ENCODE results near the gene FRMD8.

FRMD8 gene

GRCh38 chr11:65383778-65384177 is 2.7 kb upstream of the FRMD8 start:
- no peak overlapping the region for H3K4me3 ChIP-seq (ENCODE audit: low read depth, low read length)
- in situ Hi-C loops (cut with HindIII; ENCODE audit: low sequenced_read_pairs), result no loop called here
- DNase-seq (ENCODE audit: low read depth), result no peak
- TF ChIP-seq CTCF (IDR thresholded peaks at IDR 0.05; ENCODE audit: low read depth, low read length, missing control alignments), result no peak

DNA sequence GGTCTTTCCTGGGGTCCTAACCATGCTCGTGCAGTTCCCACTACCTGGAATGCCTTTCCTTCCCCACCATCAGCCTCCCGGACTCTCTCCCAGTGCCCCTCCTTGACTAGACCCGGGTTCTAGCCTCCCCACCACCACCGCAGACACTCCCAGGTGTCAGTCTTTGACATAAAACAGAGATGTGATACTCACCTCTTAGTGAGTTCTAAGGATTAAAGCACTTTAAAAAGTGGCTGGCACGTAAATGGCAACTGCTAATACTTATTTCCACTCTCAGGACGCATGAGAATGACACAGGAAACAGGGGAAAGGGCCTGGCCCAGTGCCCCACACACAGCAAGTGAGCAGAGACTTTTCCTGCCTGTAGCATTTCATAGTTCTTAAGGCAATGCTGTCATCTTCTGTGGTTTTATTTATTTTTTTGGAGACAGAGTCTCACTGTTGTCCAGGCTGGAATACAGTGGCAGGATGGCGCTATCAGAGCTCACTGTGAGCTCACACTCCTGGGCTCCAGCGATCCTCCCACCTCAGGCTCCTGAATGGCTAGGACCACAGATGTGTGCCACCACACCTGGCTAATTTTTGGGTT is 2.0 kb upstream of the FRMD8 start:
- peak; percentile 5 for DNase-seq (ENCODE audit: low read depth)
- in situ Hi-C loops (cut with HindIII; ENCODE audit: low sequenced_read_pairs), result no loop called here
- no peak for TF ChIP-seq CTCF (IDR thresholded peaks at IDR 0.05; ENCODE audit: low read depth, low read length, missing control alignments)
- no peak overlapping the region for H3K4me3 ChIP-seq (ENCODE audit: low read depth, low read length)

GRCh38 chr11:65388731-65389130 is 2.3 kb downstream of the FRMD8 start:
- TF ChIP-seq CTCF (IDR thresholded peaks at IDR 0.05; ENCODE audit: low read depth, low read length, missing control alignments), result no peak

GRCh38 chr11:65389294-65389980 is 3.0 kb downstream of the FRMD8 start:
- no peak overlapping the region for H3K4me3 ChIP-seq (ENCODE audit: low read depth, low read length)
- no peak for DNase-seq (ENCODE audit: low read depth)
- in situ Hi-C loops (cut with HindIII; ENCODE audit: low sequenced_read_pairs), result no loop called here
- no peak for TF ChIP-seq CTCF (IDR thresholded peaks at IDR 0.05; ENCODE audit: low read depth, low read length, missing control alignments)

More at GRCh38 chr11:65388731-65389130, 2.3 kb downstream of the FRMD8 start:
- no peak overlapping the region for H3K4me3 ChIP-seq (ENCODE audit: low read depth, low read length)
- DNase-seq (ENCODE audit: low read depth), result no peak
- in situ Hi-C loops (cut with HindIII; ENCODE audit: low sequenced_read_pairs), result no loop called here

- no peak for DNase-seq (ENCODE audit: low read depth)
- TF ChIP-seq CTCF (IDR thresholded peaks at IDR 0.05; ENCODE audit: low read depth, low read length, missing control alignments), result no peak
- in situ Hi-C loops (cut with HindIII; ENCODE audit: low sequenced_read_pairs), result no loop called here
- peak overlapping the region; percentile 5 for H3K4me3 ChIP-seq (ENCODE audit: low read depth, low read length)
These were observed 3.9 kb downstream of the FRMD8 start for GRCh38 chr11:65390099-65390941.

GRCh38 chr11:65390996-65391395 is 4.6 kb downstream of the FRMD8 start:
- in situ Hi-C loops (cut with HindIII; ENCODE audit: low sequenced_read_pairs), result no loop called here
- DNase-seq (ENCODE audit: low read depth), result no peak
- TF ChIP-seq CTCF (IDR thresholded peaks at IDR 0.05; ENCODE audit: low read depth, low read length, missing control alignments), result peak; percentile 11
- H3K4me3 ChIP-seq (ENCODE audit: low read depth, low read length), result peak overlapping the region; percentile 5
